ENCODE results near the gene PLS3.

PLS3 gene

GRCh38 chrX:115525486-115525885, 35.5 kb upstream of the PLS3 start:
- H2BK5ac ChIP-seq (ENCODE audit: low read length): no peak overlapping the region
- no peak overlapping the region for H3K23ac ChIP-seq (ENCODE audit: low read depth, low read length, poor library complexity)
- H3K4me3 ChIP-seq (ENCODE audit: low read length in 2 of 2): no peak overlapping the region
- no peak overlapping the region for H3K14ac ChIP-seq (ENCODE audit: low read length)
- no peak overlapping the region for H3K27ac ChIP-seq (replicated peaks; ENCODE audit: low read length)
- H4K8ac ChIP-seq (ENCODE audit: low read depth, low read length): no peak overlapping the region
- no peak for DNase-seq (ENCODE audit: low spot score)
- no peaks in the 10 kb centered on the region for H3K4me1 ChIP-seq (ENCODE audit: control insufficient read depth in 2 of 2, insufficient read depth in 1 of 2, low read depth in 1 of 2, low read length in 2 of 2)
- no peak overlapping the region for H2BK15ac ChIP-seq (ENCODE audit: low read length)
- no peak overlapping the region for H2AK5ac ChIP-seq (ENCODE audit: low read depth, low read length)
- no peak overlapping the region for H4K91ac ChIP-seq (ENCODE audit: low read depth, low read length, poor library complexity)
- H3K9ac ChIP-seq (ENCODE audit: low read depth, low read length, poor library complexity): no peak overlapping the region
- no peaks in the 10 kb centered on the region for H3K36me3 ChIP-seq (replicated peaks in 1 of 2; ENCODE audit: control insufficient read depth in 2 of 2, insufficient read depth in 2 of 2, low read length in 2 of 2)
- H3K18ac ChIP-seq (ENCODE audit: low read length): no peak overlapping the region
- H2BK12ac ChIP-seq (ENCODE audit: low read length): no peak overlapping the region
- no peak overlapping the region for H2BK120ac ChIP-seq (ENCODE audit: low read depth, low read length)
- no peaks in the 10 kb centered on the region for H3K79me1 ChIP-seq (ENCODE audit: low read depth, low read length)
- H3K27me3 ChIP-seq (ENCODE audit: control insufficient read depth in 3 of 3, insufficient read depth in 3 of 3, low read depth in 1 of 3, low read length in 3 of 3): no peaks in the 10 kb centered on the region
- WGBS, 2 donors (ENCODE audit: extremely low coverage in 2 of 2, insufficient read length in 2 of 2, insufficient replicate concordance in 1 of 2): no CpG with 5 or more reads among the region's 7 CpGs
- no peak overlapping the region for H2AFZ ChIP-seq (ENCODE audit: low read length)
- H3K9me3 ChIP-seq (replicated peaks in 1 of 2; ENCODE audit: control insufficient read depth in 2 of 2, insufficient read depth in 1 of 2, low read depth in 1 of 2, low read length in 2 of 2): no peaks in the 10 kb centered on the region
- no peak overlapping the region for H3K4me2 ChIP-seq (ENCODE audit: insufficient read depth, low read length, poor library complexity, severe bottlenecking)
- H3K4ac ChIP-seq (ENCODE audit: low read length): no peak overlapping the region

GRCh38 chrX:115531818-115532403, 29.1 kb upstream of the PLS3 start:
- no peak overlapping the region for H4K8ac ChIP-seq (ENCODE audit: low read depth, low read length)
- no peak overlapping the region for H3K23ac ChIP-seq (ENCODE audit: low read depth, low read length, poor library complexity)
- H3K18ac ChIP-seq (ENCODE audit: low read length): no peak overlapping the region
- no peaks in the 10 kb centered on the region for H3K4me1 ChIP-seq (ENCODE audit: control insufficient read depth in 2 of 2, insufficient read depth in 1 of 2, low read depth in 1 of 2, low read length in 2 of 2)
- no peaks in the 10 kb centered on the region for H3K27me3 ChIP-seq (ENCODE audit: control insufficient read depth in 3 of 3, insufficient read depth in 3 of 3, low read depth in 1 of 3, low read length in 3 of 3)
- no peak overlapping the region for H3K9ac ChIP-seq (ENCODE audit: low read depth, low read length, poor library complexity)
- no peak overlapping the region for H3K4ac ChIP-seq (ENCODE audit: low read length)
- H3K79me1 ChIP-seq (ENCODE audit: low read depth, low read length): no peaks in the 10 kb centered on the region
- H3K14ac ChIP-seq (ENCODE audit: low read length): no peak overlapping the region
- H3K27ac ChIP-seq (replicated peaks; ENCODE audit: low read length): no peak overlapping the region
- H3K9me3 ChIP-seq (replicated peaks in 1 of 2; ENCODE audit: control insufficient read depth in 2 of 2, insufficient read depth in 1 of 2, low read depth in 1 of 2, low read length in 2 of 2): no peaks in the 10 kb centered on the region
- no peak overlapping the region for H4K91ac ChIP-seq (ENCODE audit: low read depth, low read length, poor library complexity)
- H2AK5ac ChIP-seq (ENCODE audit: low read depth, low read length): no peak overlapping the region
- no CpG with 5 or more reads among the region's 4 CpGs for WGBS, 2 donors (ENCODE audit: extremely low coverage in 2 of 2, insufficient read length in 2 of 2, insufficient replicate concordance in 1 of 2)
- no peak overlapping the region for H2BK5ac ChIP-seq (ENCODE audit: low read length)
- H2BK12ac ChIP-seq (ENCODE audit: low read length): no peak overlapping the region
- no peak overlapping the region for H2BK120ac ChIP-seq (ENCODE audit: low read depth, low read length)
- H3K4me3 ChIP-seq (ENCODE audit: low read length in 2 of 2): no peak overlapping the region
- H2AFZ ChIP-seq (ENCODE audit: low read length): no peak overlapping the region
- H3K4me2 ChIP-seq (ENCODE audit: insufficient read depth, low read length, poor library complexity, severe bottlenecking): no peak overlapping the region
- no peak overlapping the region for H2BK15ac ChIP-seq (ENCODE audit: low read length)
- no peak for DNase-seq (ENCODE audit: low spot score)
- no peaks in the 10 kb centered on the region for H3K36me3 ChIP-seq (replicated peaks in 1 of 2; ENCODE audit: control insufficient read depth in 2 of 2, insufficient read depth in 2 of 2, low read length in 2 of 2)

DNA sequence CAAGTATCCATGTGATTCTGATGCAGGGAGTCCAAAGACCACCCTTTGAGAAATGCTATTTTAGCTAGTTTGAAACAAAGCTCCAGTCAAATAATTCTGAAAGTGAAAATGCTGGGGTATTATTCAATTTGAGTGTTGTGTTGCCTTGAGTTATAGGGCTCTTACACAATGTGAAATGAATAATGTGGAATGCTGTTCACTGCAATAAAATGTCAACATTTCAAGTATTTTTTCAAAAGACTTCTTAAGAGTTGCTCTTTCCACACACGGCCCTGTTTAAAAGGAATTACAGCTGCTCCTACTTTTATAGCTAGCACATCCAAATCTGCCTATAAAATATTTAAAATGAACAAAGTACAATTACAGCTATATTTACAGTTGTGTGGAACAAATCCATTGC, 27.5 kb upstream of the PLS3 start:
- Histone ChIP-seq H2AK5ac (ENCODE audit: low read depth, low read length) (no peak overlapping the region), H2AFZ (ENCODE audit: low read length) (no peak overlapping the region), H3K14ac (ENCODE audit: low read length) (no peak overlapping the region), H3K27ac (replicated peaks; ENCODE audit: low read length) (no peak overlapping the region), H4K8ac (ENCODE audit: low read depth, low read length) (no peak overlapping the region), H3K9ac (ENCODE audit: low read depth, low read length, poor library complexity) (no peak overlapping the region), H2BK15ac (ENCODE audit: low read length) (no peak overlapping the region), H3K79me1 (ENCODE audit: low read depth, low read length) (no peaks in the 10 kb centered on the region), H3K9me3 (replicated peaks in 1 of 2; ENCODE audit: control insufficient read depth in 2 of 2, insufficient read depth in 1 of 2, low read depth in 1 of 2, low read length in 2 of 2) (no peaks in the 10 kb centered on the region), H3K23ac (ENCODE audit: low read depth, low read length, poor library complexity) (no peak overlapping the region), H2BK5ac (ENCODE audit: low read length) (no peak overlapping the region), H3K4me2 (ENCODE audit: insufficient read depth, low read length, poor library complexity, severe bottlenecking) (no peak overlapping the region), H2BK12ac (ENCODE audit: low read length) (no peak overlapping the region), H3K18ac (ENCODE audit: low read length) (no peak overlapping the region), H3K27me3 (ENCODE audit: control insufficient read depth in 3 of 3, insufficient read depth in 3 of 3, low read depth in 1 of 3, low read length in 3 of 3) (peaks cover 0 to 3% (median 0%) of the 10 kb centered on the region in 3 experiments), H3K4me3 (ENCODE audit: low read length in 2 of 2) (no peak overlapping the region), H4K91ac (ENCODE audit: low read depth, low read length, poor library complexity) (no peak overlapping the region), H3K4me1 (ENCODE audit: control insufficient read depth in 2 of 2, insufficient read depth in 1 of 2, low read depth in 1 of 2, low read length in 2 of 2) (no peaks in the 10 kb centered on the region), H3K4ac (ENCODE audit: low read length) (no peak overlapping the region), H2BK120ac (ENCODE audit: low read depth, low read length) (no peak overlapping the region), H3K36me3 (replicated peaks in 1 of 2; ENCODE audit: control insufficient read depth in 2 of 2, insufficient read depth in 2 of 2, low read length in 2 of 2) (no peaks in the 10 kb centered on the region)
- no CpG with 5 or more reads among the region's 1 CpG for WGBS, 2 donors (ENCODE audit: extremely low coverage in 2 of 2, insufficient read length in 2 of 2, insufficient replicate concordance in 1 of 2)
- DNase-seq (ENCODE audit: low spot score): no peak

- Histone ChIP-seq H3K9ac (ENCODE audit: low read depth, low read length, poor library complexity) (no peak overlapping the region), H3K27me3 (ENCODE audit: control insufficient read depth in 3 of 3, insufficient read depth in 3 of 3, low read depth in 1 of 3, low read length in 3 of 3) (peaks cover 0 to 3% (median 0%) of the 10 kb centered on the region in 3 experiments), H4K8ac (ENCODE audit: low read depth, low read length) (no peak overlapping the region), H3K4ac (ENCODE audit: low read length) (no peak overlapping the region), H3K4me1 (ENCODE audit: control insufficient read depth in 2 of 2, insufficient read depth in 1 of 2, low read depth in 1 of 2, low read length in 2 of 2) (no peaks in the 10 kb centered on the region), H3K4me3 (ENCODE audit: low read length in 2 of 2) (no peak overlapping the region), H2AK5ac (ENCODE audit: low read depth, low read length) (no peak overlapping the region), H3K9me3 (replicated peaks in 1 of 2; ENCODE audit: control insufficient read depth in 2 of 2, insufficient read depth in 1 of 2, low read depth in 1 of 2, low read length in 2 of 2) (no peaks in the 10 kb centered on the region), H3K23ac (ENCODE audit: low read depth, low read length, poor library complexity) (no peak overlapping the region), H3K4me2 (ENCODE audit: insufficient read depth, low read length, poor library complexity, severe bottlenecking) (no peak overlapping the region), H3K18ac (ENCODE audit: low read length) (no peak overlapping the region), H3K14ac (ENCODE audit: low read length) (no peak overlapping the region), H2BK120ac (ENCODE audit: low read depth, low read length) (no peak overlapping the region), H3K27ac (replicated peaks; ENCODE audit: low read length) (no peak overlapping the region), H2BK12ac (ENCODE audit: low read length) (no peak overlapping the region), H2BK15ac (ENCODE audit: low read length) (no peak overlapping the region), H2AFZ (ENCODE audit: low read length) (no peak overlapping the region), H2BK5ac (ENCODE audit: low read length) (no peak overlapping the region), H3K79me1 (ENCODE audit: low read depth, low read length) (no peaks in the 10 kb centered on the region), H3K36me3 (replicated peaks in 1 of 2; ENCODE audit: control insufficient read depth in 2 of 2, insufficient read depth in 2 of 2, low read length in 2 of 2) (no peaks in the 10 kb centered on the region), H4K91ac (ENCODE audit: low read depth, low read length, poor library complexity) (no peak overlapping the region)
- DNase-seq (ENCODE audit: low spot score): no peak
- WGBS, 2 donors (ENCODE audit: extremely low coverage in 2 of 2, insufficient read length in 2 of 2, insufficient replicate concordance in 1 of 2): no CpG with 5 or more reads among the region's 1 CpG
These were observed 26.6 kb upstream of the PLS3 start for GRCh38 chrX:115534383-115534782.
